SU-DHL-6 (cell line): Measurements from ENCODE around the gene DCAF8L2.
"Not testable (repeated sequence)": the region's sequence is repeated elsewhere in the genome, so short reads cannot be mapped to it uniquely, and the experiment has no call there.

Source experiments
- H2AFZ ChIP-seq: fragments of 200-600 bp; sonication (generic); 2 replicates; pipeline ENCODE4 v1.6.1; 2014; ENCODE audit warnings: low read depth, mild to moderate bottlenecking, moderate library complexity, mixed read lengths, antibody characterized with exemption, low read length; ENCODE audit not compliant: severe bottlenecking
- H3F3A ChIP-seq: fragments of 200-600 bp; shearing (Covaris generic); 2 replicates; pipeline ENCODE4 v1.6.0; 2016; ENCODE audit warnings: antibody characterized with exemption, mild to moderate bottlenecking; ENCODE audit not compliant: insufficient read depth
- H3K27ac ChIP-seq: fragments of 200-600 bp; sonication (generic); 2 replicates; pipeline ENCODE4 v1.5.1; 2016; ENCODE audit warnings: low read depth, mild to moderate bottlenecking, low read length, moderate library complexity, mixed read lengths
- H3K27me3 ChIP-seq: fragments of 200-600 bp; sonication (generic), shearing (Covaris generic); 2 replicates; pipeline ENCODE4 v1.6.0; 2014; ENCODE audit warnings: mild to moderate bottlenecking, low read length
- H3K36me3 ChIP-seq: fragments of 200-600 bp; sonication (generic); 2 replicates; pipeline ENCODE4 v1.6.1; 2014; ENCODE audit warnings: mild to moderate bottlenecking, low read length, mixed read lengths
- H3K4me2 ChIP-seq: fragments of 300-600, 200-600 bp; shearing (Covaris generic), sonication (generic); 2 replicates; pipeline ENCODE4 v1.6.0; 2014; ENCODE audit warnings: low read length, low read depth, mild to moderate bottlenecking; ENCODE audit not compliant: poor library complexity, severe bottlenecking
- H3K4me3 ChIP-seq: fragments of 200-600 bp; sonication (generic); 2 replicates; pipeline ENCODE4 v1.5.1; 2014; ENCODE audit warnings: antibody characterized with exemption, low read length, mild to moderate bottlenecking, mixed read lengths; ENCODE audit not compliant: insufficient read depth, poor library complexity, severe bottlenecking
- H3K79me2 ChIP-seq: fragments of 200-600 bp; sonication (generic); 2 replicates; pipeline ENCODE4 v1.6.1; 2014; ENCODE audit warnings: mild to moderate bottlenecking, low read length, moderate library complexity; ENCODE audit not compliant: insufficient read depth
- H3K9ac ChIP-seq: fragments of 200-600 bp; sonication (generic); 2 replicates; pipeline ENCODE4 v1.7.0; 2014; ENCODE audit warnings: mild to moderate bottlenecking, low read length
- H3K9me2 ChIP-seq: fragments of 200-600 bp; sonication (generic); replicated peaks from 2 replicates; pipeline ENCODE4 v1.6.1; 2014; ENCODE audit warnings: low read length; ENCODE audit not compliant: insufficient read depth
- H3K9me3 ChIP-seq: fragments of 200-600 bp; sonication (generic); 2 replicates; pipeline ENCODE4 v1.6.1; 2014; ENCODE audit warnings: low read length, mixed read lengths; ENCODE audit not compliant: insufficient read depth
- H4K20me1 ChIP-seq: fragments of 200-600 bp; sonication (generic); 2 replicates; pipeline ENCODE4 v1.6.1; 2014; ENCODE audit warnings: low read depth, mild to moderate bottlenecking, antibody characterized with exemption, low read length, moderate library complexity, mixed read lengths
- CTCF ChIP-seq: fragments of 200-600 bp; sonication (generic); IDR thresholded peaks from one replicate; pipeline ENCODE4 v1.5.1; 2017; ENCODE audit warnings: antibody characterized with exemption, mild to moderate bottlenecking, low read length, moderate library complexity; ENCODE audit not compliant: insufficient read depth, poor library complexity, severe bottlenecking
- EZH2phosphoT487 ChIP-seq: fragments of 200-600 bp; sonication (generic), shearing (Covaris generic); conservative IDR thresholded peaks from 2 replicates; pipeline ENCODE4 v1.6.1; 2018; ENCODE audit warnings: mild to moderate bottlenecking, antibody characterized with exemption, low read length, moderate library complexity, mixed read lengths

DCAF8L2 gene

DNA sequence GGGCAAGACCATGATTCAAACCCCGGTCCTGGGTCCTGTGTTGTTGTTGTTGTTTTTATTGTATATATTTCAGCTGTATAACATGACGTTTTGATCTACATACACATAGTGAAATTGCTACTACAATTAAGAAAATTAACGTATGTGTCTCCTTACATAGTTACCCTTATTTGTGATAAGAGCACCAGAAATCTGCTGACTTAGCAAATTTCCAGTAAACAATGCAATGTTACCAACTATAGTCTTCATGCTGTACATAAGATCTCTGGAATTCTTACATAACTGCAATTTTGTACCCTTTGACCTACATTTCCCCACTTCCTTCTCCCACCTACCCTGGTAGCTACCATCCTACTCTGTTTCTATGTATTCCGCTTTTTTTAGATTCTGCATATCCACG lies 141.8 kb downstream of the DCAF8L2 start:
- no peaks in the 10 kb centered on the region for H3F3A ChIP-seq
- H3K9ac ChIP-seq, result no peak overlapping the region
- H3K27ac ChIP-seq, result no peak overlapping the region
- H3K36me3 ChIP-seq, result no peaks in the 10 kb centered on the region
- H3K79me2 ChIP-seq, result no peaks in the 10 kb centered on the region
- H3K27me3 ChIP-seq, result no peaks in the 10 kb centered on the region
- H3K4me3 ChIP-seq, result no peak overlapping the region
- H3K4me2 ChIP-seq, result no peak overlapping the region
- no peak overlapping the region for H2AFZ ChIP-seq
- H3K9me2 ChIP-seq, result no peaks in the 10 kb centered on the region
- H3K9me3 ChIP-seq, result no peaks in the 10 kb centered on the region
- no peak for TF ChIP-seq CTCF
- TF ChIP-seq EZH2phosphoT487, result no peak
- no peaks in the 10 kb centered on the region for H4K20me1 ChIP-seq

- Histone ChIP-seq H3K27ac (no peak overlapping the region), H3K79me2 (no peaks in the 10 kb centered on the region), H3K9ac (no peak overlapping the region), H3K4me2 (no peak overlapping the region), H2AFZ (no peak overlapping the region), H4K20me1 (no peaks in the 10 kb centered on the region), H3K27me3 (no peaks in the 10 kb centered on the region), H3K36me3 (no peaks in the 10 kb centered on the region), H3K9me2 (no peaks in the 10 kb centered on the region), H3K4me3 (no peak overlapping the region), H3K9me3 (no peaks in the 10 kb centered on the region), H3F3A (no peaks in the 10 kb centered on the region)
- TF ChIP-seq EZH2phosphoT487, result no peak
- no peak for TF ChIP-seq CTCF
These were observed 145.8 kb downstream of the DCAF8L2 start for GRCh38 chrX:27735914-27736313.

GRCh38 chrX:27740933-27741332 lies 150.8 kb downstream of the DCAF8L2 start:
- no peak overlapping the region for H3K4me3 ChIP-seq
- no peaks in the 10 kb centered on the region for H3F3A ChIP-seq
- no peaks in the 10 kb centered on the region for H3K9me2 ChIP-seq
- no peak overlapping the region for H2AFZ ChIP-seq
- no peaks in the 10 kb centered on the region for H3K27me3 ChIP-seq
- no peaks in the 10 kb centered on the region for H3K9me3 ChIP-seq
- H3K4me2 ChIP-seq, result no peak overlapping the region
- no peaks in the 10 kb centered on the region for H3K36me3 ChIP-seq
- no peaks in the 10 kb centered on the region for H3K79me2 ChIP-seq
- no peaks in the 10 kb centered on the region for H4K20me1 ChIP-seq
- H3K9ac ChIP-seq, result no peak overlapping the region
- TF ChIP-seq CTCF (no peak), EZH2phosphoT487 (no peak)
- no peak overlapping the region for H3K27ac ChIP-seq

DNA sequence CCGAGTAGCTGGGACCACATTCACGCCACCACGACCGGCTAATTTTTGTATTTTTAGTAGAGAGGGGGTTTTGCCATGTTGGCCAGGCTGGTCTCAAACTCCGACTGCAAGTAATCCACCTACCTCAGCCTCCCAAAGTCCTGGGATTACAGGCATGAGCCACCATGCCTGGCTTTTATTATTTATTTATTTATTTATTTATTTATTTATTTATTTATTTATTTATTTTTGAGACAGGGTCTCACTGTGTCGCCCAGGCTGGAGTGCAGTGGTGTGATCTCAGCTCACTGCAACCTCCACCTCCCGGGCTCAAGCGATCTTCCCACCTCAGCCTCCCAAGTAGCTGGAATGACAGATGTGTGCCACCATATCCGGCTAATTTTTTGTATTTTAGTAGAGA lies 153.4 kb downstream of the DCAF8L2 start:
- not testable (repeated sequence) for H3K9me2 ChIP-seq, H3K4me3 ChIP-seq, H3K4me2 ChIP-seq, H4K20me1 ChIP-seq, H3K9me3 ChIP-seq, H3K36me3 ChIP-seq, H3K79me2 ChIP-seq, H3K27me3 ChIP-seq, H3K27ac ChIP-seq, H3K9ac ChIP-seq, H3F3A ChIP-seq, H2AFZ ChIP-seq
